PC-3 (cell line): ENCODE measurements around the gene CORO6. TPM values are rescaled to one million over a fixed set of nuclear protein-coding genes. Genes with fewer than 3 reads are reported as not detected.

Experiments
- ATAC-seq: fragments of 200-7000 bp; cut with Tn5 transposase; 2 replicates; pipeline ENCODE4 v1.9.1; 2020; ENCODE audit warnings: mild to moderate bottlenecking, moderate library complexity
- BruUV-seq: library from RNA; stranded (reverse); fragments of 400-500 nt; replicated peaks from 2 replicates; lab custom pipeline; 2021; lab: Mats Ljungman, UMichigan
- CTCF ChIA-PET: fragments of 300-600 bp; sonication (Branson Sonifier 250); formaldehyde crosslinking; loops from one replicate; lab custom pipeline; 2022; ENCODE audit warnings: antibody characterized with exemption; lab: Charles Lee
- POLR2A ChIA-PET: fragments of 300-600 bp; sonication (Branson Sonifier 250); formaldehyde crosslinking; loops from one replicate; lab custom pipeline; 2022; ENCODE audit warnings: antibody characterized with exemption; ENCODE audit not compliant: unreplicated experiment; lab: Charles Lee
- DNase-seq: peaks from one replicate; pipeline ENCODE4 v3.0.0-alpha.2; 2015
- H2AFZ ChIP-seq: fragments of 300-600 bp; sonication (generic); 2 replicates; pipeline ENCODE4 v1.6.0; 2016; ENCODE audit warnings: antibody characterized with exemption, low read length
- H3F3A ChIP-seq: fragments of 300-600 bp; sonication (generic); one replicate; pipeline ENCODE4 v1.6.0; 2017; ENCODE audit warnings: antibody characterized with exemption, low read length, control low read depth, mild to moderate bottlenecking; ENCODE audit not compliant: unreplicated experiment
- H3K27ac ChIP-seq: fragments of 300-600 bp; sonication (generic); 2 replicates; pipeline ENCODE4 v1.5.1; 2016; ENCODE audit warnings: mild to moderate bottlenecking, low read length
- H3K27me3 ChIP-seq: fragments of 300-600 bp; sonication (generic); 2 replicates; pipeline ENCODE4 v1.6.1; 2016; ENCODE audit warnings: low read length, mixed read lengths
- H3K36me3 ChIP-seq: fragments of 300-600 bp; sonication (generic); 2 replicates; pipeline ENCODE4 v1.6.1; 2016; ENCODE audit warnings: low read depth, mixed run types, low read length, mixed read lengths
- H3K4me1 ChIP-seq: fragments of 300-600 bp; sonication (generic); 2 replicates; pipeline ENCODE4 v1.5.1; 2016; ENCODE audit warnings: low read length; ENCODE audit not compliant: insufficient read depth
- H3K4me2 ChIP-seq: fragments of 300-600 bp; sonication (generic); 2 replicates; pipeline ENCODE4 v1.6.0; 2016; ENCODE audit warnings: low read length
- H3K4me3 ChIP-seq: fragments of 300-600 bp; sonication (generic); 2 replicates; pipeline ENCODE4 v1.5.1; 2016; ENCODE audit warnings: mild to moderate bottlenecking, low read length, mixed read lengths
- H3K79me2 ChIP-seq: fragments of 300-600 bp; sonication (generic); 2 replicates; pipeline ENCODE4 v1.6.1; 2017; ENCODE audit warnings: low read length, mixed read lengths
- H3K9ac ChIP-seq: fragments of 300-600 bp; sonication (generic); 2 replicates; pipeline ENCODE4 v1.6.0; 2016; ENCODE audit warnings: mild to moderate bottlenecking, low read length
- H3K9me2 ChIP-seq: fragments of 300-600 bp; sonication (generic); replicated peaks from 2 replicates; pipeline ENCODE4 v1.6.1; 2016; ENCODE audit warnings: mixed run types, low read length, mixed read lengths
- H3K9me3 ChIP-seq: fragments of 300-600 bp; sonication (generic); 2 replicates; pipeline ENCODE4 v1.6.1; 2016; ENCODE audit warnings: low read length, mixed read lengths
- H4K20me1 ChIP-seq: fragments of 300-600 bp; sonication (generic); 2 replicates; pipeline ENCODE4 v1.6.1; 2016; ENCODE audit warnings: low read length, mixed read lengths
- EZH2 ChIP-seq: fragments of 300-600 bp; sonication (generic); IDR thresholded peaks from one replicate; pipeline ENCODE4 v1.6.1; 2017; ENCODE audit warnings: antibody characterized with exemption, mild to moderate bottlenecking, low read length; ENCODE audit not compliant: unreplicated experiment
- EZH2phosphoT487 ChIP-seq: fragments of 300-600 bp; sonication (generic); IDR thresholded peaks from 2 replicates; pipeline ENCODE4 v1.6.1; 2018; ENCODE audit warnings: mild to moderate bottlenecking, antibody characterized with exemption, low read length, borderline replicate concordance
- intact Hi-C: fragments of 100-400 bp; cut with micrococcal nuclease; formaldehyde crosslinking; loops from 2 replicates; pipeline ENCODE4 v1.9.0; 2023
- total RNA-seq: library from RNA; depleted of rRNA; stranded (reverse); fragments of >200 nt; gene quantifications from 2 replicates; pipeline ENCODE4 v1.2.3, GENCODE V29; 2014
- TF ChIP-seq, protein P1 (sequence below): fragments of 300-600 bp; sonication (generic); conservative IDR thresholded peaks from 2 replicates; pipeline ENCODE4 v1.5.1; 2017; ENCODE audit warnings: antibody characterized with exemption, low read depth, mild to moderate bottlenecking, low read length

The CORO6 gene
- total RNA-seq, 1 experiment from 2014 or later: 0.44 TPM

DNA sequence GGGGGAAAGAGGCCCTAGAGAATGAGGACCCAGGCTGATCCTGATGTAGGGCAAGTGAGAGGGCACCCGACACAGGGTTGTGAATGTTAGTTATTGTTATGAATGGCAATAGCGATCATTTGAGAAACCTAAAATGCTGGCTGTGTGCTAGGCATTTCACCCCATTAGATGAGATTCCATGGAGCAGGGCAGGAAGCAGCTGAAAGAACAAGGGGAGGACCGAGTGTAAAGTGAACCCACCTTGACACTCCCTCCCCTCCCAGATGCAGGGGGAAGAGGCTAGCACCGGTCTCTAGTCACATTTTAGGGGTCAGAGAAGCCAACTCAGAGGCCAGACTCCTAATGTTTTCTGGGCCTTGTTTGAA lies 553 bp upstream of the CORO6 start:
- ChIA-PET POLR2A (no interaction called here), CTCF (no interaction called here)
- no peaks in the 10 kb centered on the region for H3F3A ChIP-seq
- H3K4me1 ChIP-seq: peaks cover 19% of the 10 kb centered on the region
- H3K79me2 ChIP-seq: no peaks in the 10 kb centered on the region
- no peak overlapping the region for H3K4me2 ChIP-seq
- H3K27ac ChIP-seq: no peak overlapping the region
- no peaks in the 10 kb centered on the region for H4K20me1 ChIP-seq
- DNase-seq: no peak
- no peaks in the 10 kb centered on the region for H3K36me3 ChIP-seq
- no peaks in the 10 kb centered on the region for H3K9me2 ChIP-seq
- ATAC-seq: no peak
- no peak overlapping the region for H3K9ac ChIP-seq
- no peak overlapping the region for H2AFZ ChIP-seq
- intact Hi-C loops: no loop called here
- no peaks in the 10 kb centered on the region for H3K27me3 ChIP-seq
- TF ChIP-seq EZH2phosphoT487 (no peak), EZH2 (no peak)
- TF ChIP-seq, protein P1, sequence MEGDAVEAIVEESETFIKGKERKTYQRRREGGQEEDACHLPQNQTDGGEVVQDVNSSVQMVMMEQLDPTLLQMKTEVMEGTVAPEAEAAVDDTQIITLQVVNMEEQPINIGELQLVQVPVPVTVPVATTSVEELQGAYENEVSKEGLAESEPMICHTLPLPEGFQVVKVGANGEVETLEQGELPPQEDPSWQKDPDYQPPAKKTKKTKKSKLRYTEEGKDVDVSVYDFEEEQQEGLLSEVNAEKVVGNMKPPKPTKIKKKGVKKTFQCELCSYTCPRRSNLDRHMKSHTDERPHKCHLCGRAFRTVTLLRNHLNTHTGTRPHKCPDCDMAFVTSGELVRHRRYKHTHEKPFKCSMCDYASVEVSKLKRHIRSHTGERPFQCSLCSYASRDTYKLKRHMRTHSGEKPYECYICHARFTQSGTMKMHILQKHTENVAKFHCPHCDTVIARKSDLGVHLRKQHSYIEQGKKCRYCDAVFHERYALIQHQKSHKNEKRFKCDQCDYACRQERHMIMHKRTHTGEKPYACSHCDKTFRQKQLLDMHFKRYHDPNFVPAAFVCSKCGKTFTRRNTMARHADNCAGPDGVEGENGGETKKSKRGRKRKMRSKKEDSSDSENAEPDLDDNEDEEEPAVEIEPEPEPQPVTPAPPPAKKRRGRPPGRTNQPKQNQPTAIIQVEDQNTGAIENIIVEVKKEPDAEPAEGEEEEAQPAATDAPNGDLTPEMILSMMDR: no peak
- BruUV-seq: no TSS peak
- H3K9me3 ChIP-seq: no peaks in the 10 kb centered on the region
- H3K4me3 ChIP-seq: no peak overlapping the region

DNA sequence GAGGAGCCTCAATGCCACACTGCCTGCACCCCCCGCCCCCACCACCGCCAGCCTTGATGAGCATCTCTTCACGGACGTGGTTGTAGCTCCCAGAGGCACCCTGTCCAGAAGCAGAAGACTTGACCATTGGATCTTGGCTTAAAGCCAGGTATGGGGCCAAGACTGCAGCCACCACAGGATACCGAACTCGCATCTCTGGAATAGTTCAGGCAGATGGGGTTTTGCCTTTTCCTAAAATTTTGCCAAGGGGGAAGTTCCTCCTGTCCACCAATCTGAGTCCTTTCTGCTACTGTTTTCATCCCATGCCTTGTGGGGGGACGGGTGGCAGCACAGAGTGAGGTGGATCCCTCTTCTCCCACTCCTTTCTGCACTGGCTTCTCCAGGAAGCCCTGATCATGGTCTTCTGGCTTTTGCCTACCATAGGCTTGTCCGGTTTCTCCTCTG lies 939 bp downstream of the CORO6 start:
- no peaks in the 10 kb centered on the region for H3K79me2 ChIP-seq
- H4K20me1 ChIP-seq: no peaks in the 10 kb centered on the region
- peaks cover 27% of the 10 kb centered on the region for H3K4me1 ChIP-seq
- H3K4me3 ChIP-seq: peak overlapping the region; percentile 69; the same call in 1 of the 2 replicates
- H3F3A ChIP-seq: no peaks in the 10 kb centered on the region
- H2AFZ ChIP-seq: peak overlapping the region; percentile 84; the same call in 1 of the 2 replicates
- H3K36me3 ChIP-seq: no peaks in the 10 kb centered on the region
- DNase-seq (no peak), ATAC-seq (no peak)
- no peak overlapping the region for H3K27ac ChIP-seq
- intact Hi-C loops: no loop called here
- ChIA-PET POLR2A (no interaction called here), CTCF (no interaction called here)
- H3K9me2 ChIP-seq: no peaks in the 10 kb centered on the region
- TF ChIP-seq EZH2: no peak
- BruUV-seq: no TSS peak
- H3K9ac ChIP-seq: no peak overlapping the region
- no peaks in the 10 kb centered on the region for H3K9me3 ChIP-seq
- H3K27me3 ChIP-seq: no peaks in the 10 kb centered on the region
- H3K4me2 ChIP-seq: peak overlapping the region; percentile 90; the same call in 1 of the 2 replicates

DNA sequence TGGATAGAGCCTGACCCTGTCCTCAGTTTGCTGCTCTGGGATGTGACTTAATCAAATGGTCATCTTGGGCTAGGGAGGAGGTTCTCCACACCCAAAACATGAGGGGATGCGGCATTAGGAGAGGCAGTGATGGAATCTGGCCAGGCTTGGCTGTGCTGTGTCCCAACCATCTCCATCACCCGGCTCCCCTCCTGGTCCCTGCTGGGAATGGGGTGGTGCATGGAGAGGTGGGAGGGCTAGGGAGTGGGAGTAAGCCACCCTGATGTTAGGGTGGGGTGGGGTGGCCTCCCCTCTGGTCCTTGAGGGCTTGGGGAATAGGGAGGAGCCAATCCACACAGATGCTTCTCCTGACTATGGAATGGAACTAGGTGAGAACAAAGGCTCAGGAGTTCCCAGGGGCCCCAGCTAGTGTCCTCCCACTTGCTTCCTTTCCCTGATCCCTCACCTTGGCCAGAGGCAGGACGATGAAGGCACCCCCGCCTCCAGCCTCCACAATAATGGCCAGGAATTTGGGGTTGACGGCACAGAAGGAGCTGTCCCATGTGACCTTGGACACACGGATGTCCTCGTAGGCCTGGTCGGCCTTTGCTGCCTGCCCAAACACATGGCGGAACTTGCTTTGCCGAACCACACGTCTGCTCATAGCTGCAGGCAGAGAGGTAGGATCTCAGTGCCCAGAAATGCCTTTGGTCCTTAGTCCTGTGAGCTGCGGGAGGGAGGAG lies 1.8 kb downstream of the CORO6 start:
- ATAC-seq (no peak), DNase-seq (no peak)
- no peaks in the 10 kb centered on the region for H3K9me2 ChIP-seq
- H3K4me3 ChIP-seq: no peak overlapping the region
- intact Hi-C loops: no loop called here
- CTCF ChIA-PET: interaction anchor here (1.6 kb wide), 1 partner anchor 19 kb away, joined by 4 read pairs; no protein-coding TSS in a partner anchor
- peaks cover 35% of the 10 kb centered on the region for H3K4me1 ChIP-seq
- no TSS peak for BruUV-seq
- no peaks in the 10 kb centered on the region for H3K79me2 ChIP-seq
- H3K9ac ChIP-seq: no peak overlapping the region
- POLR2A ChIA-PET: no interaction called here
- H3K36me3 ChIP-seq: no peaks in the 10 kb centered on the region
- H2AFZ ChIP-seq: no peak overlapping the region
- no peak for TF ChIP-seq EZH2
- no peak for TF ChIP-seq EZH2phosphoT487
- TF ChIP-seq, protein P1: no peak
- no peaks in the 10 kb centered on the region for H4K20me1 ChIP-seq
- H3F3A ChIP-seq: no peaks in the 10 kb centered on the region
- no peaks in the 10 kb centered on the region for H3K27me3 ChIP-seq
- H3K27ac ChIP-seq: no peak overlapping the region
- H3K4me2 ChIP-seq: no peak overlapping the region
- no peaks in the 10 kb centered on the region for H3K9me3 ChIP-seq
